Neuron (in vitro differentiated cells): Measurements from ENCODE around the gene RCN1.

Experiments
- H2AFZ ChIP-seq: one replicate; pipeline ENCODE4 v1.6.1; 2013; ENCODE audit warnings: low read depth, mild to moderate bottlenecking, inconsistent platforms, low read length, moderate library complexity
- H3K27me3 ChIP-seq: one replicate; pipeline ENCODE4 v1.6.1; 2013; ENCODE audit warnings: low read length; ENCODE audit not compliant: insufficient read depth
- H3K36me3 ChIP-seq: one replicate; pipeline ENCODE4 v1.6.1; 2013; ENCODE audit warnings: low read length; ENCODE audit not compliant: insufficient read depth
- H3K4me1 ChIP-seq: one replicate; pipeline ENCODE4 v1.6.1; 2013; ENCODE audit warnings: low read length; ENCODE audit not compliant: insufficient read depth
- H3K4me3 ChIP-seq: 2 replicates; pipeline ENCODE4 v1.5.1; 2013; ENCODE audit warnings: mild to moderate bottlenecking, low read length, moderate library complexity
- H3K9me3 ChIP-seq: one replicate; pipeline ENCODE4 v1.6.1; 2013; ENCODE audit warnings: low read length

RCN1 gene

DNA sequence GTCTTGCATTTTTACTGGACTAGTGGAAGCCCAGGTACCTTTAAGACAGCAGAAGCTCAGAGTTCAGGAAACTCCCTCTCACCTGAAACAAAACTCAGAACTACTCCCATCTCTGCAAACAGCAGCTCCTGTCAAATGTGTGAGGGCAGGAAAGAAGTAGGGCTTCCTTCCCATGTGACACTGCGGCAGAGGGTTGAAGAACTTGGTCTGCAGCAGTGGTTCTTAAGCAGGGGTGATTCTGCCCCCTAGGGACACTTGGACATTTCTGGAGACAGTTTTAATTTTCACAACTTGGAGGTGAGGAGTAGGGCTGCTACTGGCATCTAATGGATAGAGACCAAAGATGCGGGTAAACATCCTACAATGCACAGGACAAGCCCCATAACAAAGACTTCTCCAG lies 63.4 kb downstream of the RCN1 start:
- Histone ChIP-seq H3K27me3 (peaks cover 11% of the 10 kb centered on the region), H3K4me1 (no peaks in the 10 kb centered on the region), H3K36me3 (no peaks in the 10 kb centered on the region), H3K9me3 (no peaks in the 10 kb centered on the region), H2AFZ (no peak overlapping the region), H3K4me3 (no peak overlapping the region)
